Stimulated activated CD8-positive, alpha-beta memory T cell treated with anti-CD3 and anti-CD28 coated beads, Interleukin-7, amount 100 ng/mL, for 1 hour (primary cell): ENCODE data around the gene EHMT1.
"Not testable (repeated sequence)": the region's sequence is repeated elsewhere in the genome, so short reads cannot be mapped to it uniquely, and the experiment has no call there.

Source experiments
- DNase-seq, 2 donors: peaks; one replicate each; pipeline ENCODE4 v3.0.0-alpha.2; 2020; ENCODE audit warnings: low read depth in 2 of 2

The EHMT1 gene

DNA sequence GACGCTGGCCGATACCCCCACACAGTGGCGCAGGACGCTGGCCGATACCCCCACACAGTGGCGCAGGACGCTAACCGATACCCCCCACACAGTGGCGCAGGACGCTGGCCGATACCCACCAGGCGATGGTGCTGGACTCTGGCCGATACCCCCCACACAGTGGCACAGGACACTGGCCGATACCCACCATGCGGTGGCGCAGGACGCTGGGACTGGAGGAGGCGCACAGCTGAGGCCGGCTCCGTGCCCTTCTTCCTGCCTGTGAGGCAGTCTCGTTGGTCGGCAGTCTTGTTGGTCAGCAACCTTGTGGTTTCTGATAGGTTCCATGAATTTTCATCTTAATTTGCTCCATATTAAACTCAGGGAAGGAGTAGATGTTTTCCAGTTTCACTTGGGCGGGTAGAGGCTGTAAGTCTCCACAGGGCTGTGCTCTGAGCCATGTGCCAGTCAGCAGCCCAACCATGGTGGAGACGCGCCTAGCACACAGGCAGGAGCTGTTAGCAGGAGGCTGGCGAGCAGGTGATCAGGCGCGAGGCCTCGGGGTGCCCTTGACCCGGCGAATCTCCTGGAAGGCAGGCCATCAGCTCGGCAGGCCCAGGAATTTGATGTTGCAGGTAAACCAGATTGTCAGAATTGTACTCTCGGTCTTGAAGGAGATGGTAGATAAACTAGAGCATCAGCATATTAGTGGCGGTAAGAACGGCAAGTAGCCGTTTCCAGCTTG is 75.6 kb downstream of the EHMT1 start:
- DNase-seq = no peak

DNA sequence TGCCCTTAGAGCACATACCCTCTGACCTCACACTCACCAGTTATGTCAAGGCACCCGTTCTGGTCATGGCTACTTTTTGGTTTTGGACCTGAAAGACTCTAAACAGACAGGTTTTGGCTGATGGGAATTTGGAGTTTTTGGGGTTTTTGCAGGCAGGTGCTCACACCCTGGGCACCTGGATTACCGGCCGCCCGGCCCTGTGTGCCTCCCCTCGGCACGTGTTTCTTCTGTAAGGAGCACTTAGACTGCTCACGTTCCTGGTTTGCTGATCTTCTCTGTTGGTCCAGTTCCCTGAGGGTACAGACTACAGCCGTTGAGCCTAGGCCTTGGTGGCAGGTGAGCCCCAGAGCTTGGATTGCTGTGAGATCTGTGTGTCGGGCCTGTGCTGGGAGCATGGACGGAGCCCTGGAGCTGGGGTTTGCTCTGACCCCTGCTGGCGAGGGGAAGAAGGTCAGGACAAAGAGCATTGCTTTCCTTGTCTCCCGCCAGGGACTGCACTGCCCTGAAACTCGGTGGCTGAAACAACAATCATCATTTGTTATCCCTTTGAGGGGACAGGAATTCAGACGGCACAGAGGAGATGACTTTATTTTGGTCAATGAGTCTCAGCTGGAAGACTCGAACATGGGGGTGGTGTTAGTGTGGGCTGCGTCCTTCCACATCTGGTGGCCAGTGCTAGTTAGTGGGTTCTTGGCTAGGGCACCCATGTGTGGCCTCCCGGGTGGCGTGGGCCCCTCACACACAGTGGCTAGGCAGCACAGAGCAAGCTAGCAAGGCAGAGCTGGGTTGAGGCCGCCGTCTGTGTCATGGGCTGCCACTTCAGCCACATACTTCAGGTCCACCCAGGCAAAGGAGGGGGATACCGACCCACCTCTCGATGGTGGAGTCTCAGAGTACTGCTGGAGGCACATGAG is 76.4 kb downstream of the EHMT1 start:
- no peak for DNase-seq

DNA sequence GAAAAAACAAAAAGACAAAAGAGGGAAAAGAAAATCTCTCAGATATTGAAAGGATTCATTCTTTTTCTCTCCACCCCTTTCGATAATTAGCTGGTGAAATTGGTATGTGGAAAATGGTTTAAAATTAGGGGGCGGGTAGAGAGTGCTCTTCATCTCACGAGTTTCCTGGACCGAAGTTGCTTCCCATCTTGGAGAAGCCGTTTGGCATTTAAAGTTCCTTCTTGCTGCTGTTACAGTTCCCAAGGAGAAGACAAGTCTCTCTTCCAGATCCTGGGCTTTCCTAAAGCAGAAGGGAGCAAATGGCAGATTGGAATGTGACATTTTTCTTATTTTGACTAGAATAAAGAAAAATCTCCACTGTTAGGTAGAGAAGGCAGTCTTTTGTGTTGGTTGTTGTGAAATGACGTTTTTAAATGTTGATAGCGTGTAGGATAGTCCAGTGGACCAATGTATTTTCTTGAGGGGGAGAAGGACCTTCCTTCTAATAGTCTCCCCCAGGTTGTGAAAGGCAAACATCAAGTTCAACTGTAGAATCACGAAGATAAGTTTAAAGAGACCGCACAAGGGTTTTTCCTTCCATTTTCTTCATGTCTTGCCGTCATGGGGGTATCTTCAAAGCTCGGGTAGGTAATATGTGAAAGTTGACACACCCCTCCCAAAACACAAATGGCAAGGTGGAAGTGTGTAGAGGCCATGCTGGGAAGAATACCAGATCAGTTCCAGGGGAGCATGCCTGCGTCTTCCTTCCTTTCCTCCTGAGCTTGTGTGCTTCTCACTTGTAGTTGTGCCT is 77.5 kb downstream of the EHMT1 start:
- no peak for DNase-seq

DNA sequence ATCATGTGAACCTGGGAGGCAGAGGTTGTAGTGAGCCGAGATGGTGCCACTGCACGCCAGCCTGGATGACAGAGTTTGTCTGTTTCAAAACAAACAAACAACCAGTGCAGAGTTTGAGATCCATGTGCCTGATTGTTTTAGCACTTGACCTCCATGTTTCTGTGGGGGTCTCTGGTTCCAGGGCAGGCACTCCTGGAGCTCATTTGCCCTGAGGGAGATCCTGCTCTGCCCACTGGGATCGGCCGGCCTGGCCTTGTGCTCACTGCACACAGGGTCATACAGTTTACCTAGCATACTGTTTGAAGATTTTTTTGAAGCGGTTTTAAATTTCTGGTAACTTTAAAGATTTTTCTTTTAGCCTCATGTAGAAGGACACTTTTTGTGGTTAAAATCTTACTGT is 78.4 kb downstream of the EHMT1 start:
- DNase-seq = no peak

DNA sequence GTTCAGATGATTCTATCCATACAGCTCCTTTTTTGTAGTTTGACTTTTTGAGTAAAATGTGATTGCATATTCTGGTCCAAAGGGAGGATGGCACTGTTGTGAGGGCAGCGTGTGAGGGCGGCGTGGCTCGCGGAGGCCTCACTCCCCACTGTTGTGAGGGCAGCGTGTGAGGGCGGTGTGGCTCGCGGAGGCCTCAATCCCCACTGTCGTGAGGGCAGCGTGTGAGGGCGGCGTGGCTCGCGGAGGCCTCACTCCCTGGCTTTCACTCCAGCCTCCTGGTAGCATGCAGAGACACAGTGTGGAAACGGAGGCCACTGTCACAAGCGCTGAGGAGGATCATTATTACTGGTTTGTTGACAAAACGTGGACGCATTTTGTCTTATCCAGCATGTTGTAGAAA is 79.0 kb downstream of the EHMT1 start:
- no peak for DNase-seq

DNA sequence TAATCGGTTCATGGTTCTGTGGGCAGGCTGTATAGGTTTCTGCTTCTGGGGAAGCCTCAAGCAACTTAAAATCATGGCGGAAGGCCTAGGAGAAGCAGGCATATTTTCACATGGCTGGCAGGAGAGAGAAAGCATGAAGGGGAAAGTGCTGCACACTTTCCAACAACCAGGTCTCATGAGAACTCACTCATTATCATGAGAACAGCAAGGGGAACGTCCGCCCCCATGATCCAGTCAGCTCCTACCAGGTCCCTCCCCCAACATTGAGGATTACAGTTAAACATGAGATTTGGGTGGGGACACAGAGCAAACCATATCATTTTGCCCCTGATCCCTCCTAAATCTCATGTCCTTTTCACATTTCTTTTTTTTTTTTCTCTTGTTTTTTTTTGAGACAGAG is 82.1 kb downstream of the EHMT1 start:
- no peak for DNase-seq

DNA sequence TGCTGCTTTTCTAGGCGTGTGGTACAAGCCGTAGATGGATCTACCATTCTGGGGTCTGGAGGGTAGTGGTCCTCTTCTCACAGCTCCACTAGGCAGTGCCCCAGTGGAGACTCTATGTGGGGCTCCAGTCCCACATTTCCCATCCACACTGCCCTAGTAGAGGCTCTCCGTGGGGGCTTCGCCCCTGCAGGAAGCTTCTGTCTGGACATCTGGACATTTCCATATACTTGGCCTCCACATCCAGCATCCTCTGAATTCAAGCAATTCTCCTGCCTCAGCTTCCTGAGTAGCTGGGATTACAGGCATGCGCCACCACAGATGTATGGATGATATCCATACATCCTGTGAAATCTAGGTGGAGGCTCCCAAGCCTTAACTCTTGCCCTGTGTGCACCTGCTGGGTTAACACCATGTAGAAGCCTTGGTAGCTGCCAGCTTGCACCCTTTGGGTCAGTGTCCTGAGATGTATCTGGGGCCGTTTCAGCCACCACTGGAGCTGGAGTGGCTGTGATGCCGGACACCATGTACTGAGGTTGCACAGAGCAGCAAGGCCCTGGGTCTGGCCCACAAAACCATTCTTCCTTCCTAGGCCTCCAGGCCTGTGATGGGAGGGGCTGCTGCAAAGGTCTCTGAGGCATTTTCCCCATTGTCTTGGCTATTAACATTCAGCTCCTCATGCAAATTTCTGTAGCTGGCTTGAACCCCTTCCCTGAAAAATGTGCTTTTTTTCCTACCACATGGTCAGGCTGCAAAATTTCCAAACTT is 84.0 kb downstream of the EHMT1 start:
- DNase-seq = no peak

DNA sequence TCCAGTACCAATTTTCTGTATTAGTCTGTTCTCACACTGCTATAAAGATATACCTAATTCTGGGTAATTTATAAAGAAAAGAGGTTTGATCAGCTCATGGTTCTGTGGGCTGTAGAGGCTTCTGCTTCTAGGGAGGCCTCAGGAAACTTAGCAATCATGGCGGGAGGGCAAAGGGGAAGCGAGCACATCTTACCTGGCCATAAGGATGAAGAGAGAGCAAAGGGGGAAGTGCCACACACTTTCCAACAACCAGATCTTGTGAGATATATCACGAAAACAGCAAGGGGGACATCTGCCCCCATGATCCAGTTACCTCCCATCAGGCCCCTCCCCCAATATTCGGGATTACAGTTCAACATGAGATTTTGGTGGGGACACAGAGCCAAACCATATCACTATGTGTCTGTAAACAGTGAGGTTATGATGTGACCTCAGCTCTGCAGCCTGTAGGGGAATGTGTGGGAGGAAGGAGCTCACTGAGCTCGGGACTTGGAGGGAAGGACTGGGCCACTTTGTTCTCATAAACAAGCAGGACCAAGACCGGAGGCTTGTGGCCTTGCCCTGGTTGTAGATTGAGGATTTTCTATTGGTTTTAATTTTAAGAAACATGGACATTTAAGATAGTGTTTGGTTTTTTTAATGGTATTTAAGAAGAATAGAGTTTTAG is 85.2 kb downstream of the EHMT1 start:
- DNase-seq = no peak

DNA sequence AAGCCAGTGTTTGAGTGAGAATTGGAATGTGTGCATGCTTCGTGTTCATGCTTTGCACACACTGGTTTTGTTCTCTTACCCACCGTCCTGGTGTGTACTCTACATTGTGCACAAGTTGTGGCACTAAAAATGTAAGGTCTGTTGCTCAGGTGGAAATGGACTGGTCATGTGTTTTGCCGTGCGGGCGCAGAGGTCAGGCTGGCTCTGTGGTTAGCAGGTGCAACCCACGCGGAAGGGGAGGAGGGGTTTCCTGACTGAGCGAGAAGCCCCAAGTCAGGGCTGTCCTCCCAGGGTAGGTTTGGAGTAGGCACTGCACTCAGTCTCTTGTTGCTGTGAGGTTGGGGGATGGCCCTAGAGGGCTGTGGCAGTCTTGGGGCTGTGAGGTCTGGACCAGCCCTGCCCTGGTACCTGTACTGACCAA is 86.6 kb downstream of the EHMT1 start:
- DNase-seq = no peak

DNA sequence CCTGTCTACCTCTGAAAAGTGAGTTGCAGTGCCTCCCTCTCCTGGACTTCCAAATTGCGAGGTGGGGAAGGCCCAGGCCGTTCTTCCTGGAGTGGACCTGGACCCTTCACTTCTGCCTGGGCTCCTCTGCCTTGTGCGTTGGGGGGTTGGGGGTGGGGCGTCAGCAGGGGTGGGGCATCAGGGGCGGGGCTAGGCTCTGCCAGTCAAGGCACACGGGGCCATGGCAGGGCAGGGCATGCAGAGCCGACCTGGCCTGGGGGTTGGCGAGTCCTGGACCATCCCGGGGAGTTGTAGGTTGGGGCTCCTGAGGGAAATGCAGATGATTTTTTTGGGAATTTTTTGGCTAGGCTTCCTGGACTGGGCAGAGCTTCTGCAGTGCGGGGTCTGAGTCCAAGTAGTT is 87.1 kb downstream of the EHMT1 start:
- no peak for DNase-seq

DNA sequence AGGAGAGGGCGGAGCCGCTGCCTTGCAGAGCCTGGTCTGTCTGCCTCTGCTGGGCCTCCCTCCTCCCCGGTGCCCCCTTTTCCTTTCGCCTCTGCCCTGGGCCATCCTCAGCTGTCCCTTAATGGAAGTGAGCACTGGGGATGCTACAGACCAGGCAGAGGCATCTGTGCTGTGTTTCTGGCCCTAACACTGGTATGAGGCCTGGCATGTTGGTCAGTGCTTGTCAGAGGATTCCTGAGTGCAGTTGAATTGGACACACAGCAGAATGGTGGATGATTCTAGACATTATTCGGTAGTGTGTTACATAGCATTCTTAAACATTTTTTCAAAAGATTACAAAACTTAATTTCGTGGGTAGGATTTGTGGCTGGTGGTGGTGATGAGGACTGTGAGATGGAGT is 88.6 kb downstream of the EHMT1 start:
- no peak for DNase-seq

DNA sequence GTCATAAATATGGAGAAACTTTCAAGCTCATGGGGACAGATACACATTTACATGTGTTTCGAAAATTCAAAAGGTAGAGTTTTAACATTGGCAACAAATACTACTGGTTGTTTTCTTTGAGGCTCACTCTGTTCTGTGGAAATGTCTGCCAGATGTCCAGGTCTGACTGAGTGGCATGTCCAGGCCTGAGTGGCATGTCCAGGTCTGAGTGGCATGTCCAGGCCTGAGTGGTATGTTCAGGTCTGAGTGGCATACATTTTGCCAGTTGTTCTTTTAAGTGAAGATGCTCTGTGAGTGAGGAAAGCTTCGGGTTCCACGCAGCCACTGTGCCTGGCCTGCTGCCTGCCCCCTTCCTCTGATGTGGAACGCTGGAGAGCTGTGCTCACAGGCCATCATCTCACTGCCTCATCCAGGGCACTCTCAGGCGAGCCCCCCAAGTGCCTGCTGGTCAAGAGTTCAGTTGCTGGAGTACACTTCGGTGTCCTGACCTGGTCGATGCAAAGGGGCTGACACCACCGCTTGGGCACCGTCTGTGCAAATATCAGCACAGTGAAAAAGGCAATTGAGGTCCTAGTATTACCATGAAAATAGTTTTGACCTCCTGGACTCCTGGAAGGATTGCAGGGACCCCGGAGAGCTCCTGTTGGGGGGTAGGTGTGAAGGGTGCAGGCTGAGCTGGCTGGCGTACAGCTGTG is 89.9 kb downstream of the EHMT1 start:
- DNase-seq = no peak

DNA sequence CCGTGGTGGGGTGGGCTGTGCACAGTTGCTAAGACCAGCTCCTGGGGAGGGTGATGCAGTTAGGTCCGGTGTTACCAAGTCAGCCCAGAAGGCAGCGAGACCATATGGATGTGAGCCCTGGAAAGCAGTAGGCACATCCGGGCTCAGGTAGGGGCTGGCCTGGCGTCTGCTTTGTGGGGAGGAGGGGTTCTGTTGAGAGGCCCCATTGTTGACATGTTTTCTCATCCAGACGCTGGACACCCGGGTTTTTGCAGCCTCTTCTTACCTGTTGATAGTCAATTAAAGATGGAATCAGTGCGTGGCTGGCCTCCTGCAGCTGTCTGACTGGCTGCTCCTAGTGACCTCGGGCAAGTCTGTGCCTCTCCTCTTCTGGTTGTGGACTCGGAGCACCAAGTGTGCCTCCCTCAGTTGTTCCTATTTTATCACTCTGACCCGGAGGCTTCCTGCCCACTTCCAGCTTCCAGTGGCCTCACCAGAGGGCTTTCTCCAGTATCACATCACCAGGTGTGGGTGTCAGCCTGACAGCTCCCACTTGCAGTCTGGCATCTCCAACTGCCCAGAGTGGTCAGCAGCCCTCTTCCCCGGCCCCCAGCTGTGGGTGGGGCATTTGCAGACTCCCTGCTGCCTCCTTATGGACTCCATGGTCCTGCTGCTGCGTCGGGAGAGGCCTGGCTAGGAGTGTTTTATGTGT is 90.8 kb downstream of the EHMT1 start:
- no peak for DNase-seq

DNA sequence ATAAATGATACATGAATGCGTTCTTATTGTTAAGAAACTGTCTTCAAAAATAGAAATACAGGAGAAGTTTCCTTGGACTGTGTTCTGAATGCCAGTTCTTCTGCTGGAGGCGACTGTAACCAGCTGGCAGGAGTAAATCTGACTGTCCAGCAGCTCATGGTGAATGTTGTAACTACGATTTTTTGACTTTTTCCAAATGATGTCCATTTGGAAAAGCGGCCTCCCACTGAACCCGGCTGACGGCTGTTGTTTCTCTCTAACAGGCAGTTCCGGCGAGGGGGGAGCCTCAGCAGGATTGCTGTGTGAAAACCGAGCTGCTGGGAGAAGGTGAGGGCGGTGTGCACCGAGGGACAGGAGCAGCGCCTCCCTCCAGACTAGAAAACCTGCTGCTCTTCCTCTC is 91.9 kb downstream of the EHMT1 start:
- DNase-seq = no peak

DNA sequence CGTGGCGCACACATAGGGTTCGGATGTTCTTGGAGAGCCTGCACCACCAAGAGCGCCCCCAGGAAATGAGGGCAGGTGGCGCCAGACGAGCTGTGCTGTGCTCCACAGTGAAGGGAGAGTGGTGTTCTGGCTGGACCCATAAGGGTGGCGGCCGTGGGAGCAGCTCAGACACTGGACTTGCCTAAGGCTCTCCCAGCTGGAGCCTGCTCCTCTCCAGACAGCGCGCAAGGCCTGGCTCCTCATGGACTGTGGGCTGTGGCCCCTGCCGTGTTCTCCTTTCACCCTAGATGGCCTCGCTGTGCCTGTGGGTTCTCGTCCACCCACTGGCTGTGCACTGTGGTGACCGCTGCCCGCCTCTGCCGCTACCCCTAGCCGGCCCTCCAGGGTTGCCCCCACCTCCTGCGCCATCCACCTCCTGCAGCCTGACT is 92.9 kb downstream of the EHMT1 start:
- DNase-seq = no peak

DNA sequence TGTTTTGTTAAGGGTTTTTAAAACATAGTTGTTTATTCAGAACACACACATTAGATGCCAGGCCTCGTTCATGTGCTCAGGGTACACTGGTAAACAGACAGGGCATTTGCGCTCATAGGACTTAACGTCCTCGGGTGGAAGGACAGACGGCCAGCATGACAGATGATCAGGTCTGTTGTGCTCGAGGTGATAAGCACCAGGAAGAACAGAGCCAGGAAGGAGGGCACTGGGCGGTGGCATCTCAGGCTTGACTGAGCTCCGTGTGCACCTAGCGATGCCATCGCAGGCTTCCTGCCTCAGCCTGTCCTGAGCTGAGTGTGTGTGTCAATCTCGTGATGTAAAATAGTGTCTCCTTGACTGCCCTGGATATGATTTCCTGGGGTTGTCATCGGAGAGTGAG is 96.5 kb downstream of the EHMT1 start:
- no peak for DNase-seq

DNA sequence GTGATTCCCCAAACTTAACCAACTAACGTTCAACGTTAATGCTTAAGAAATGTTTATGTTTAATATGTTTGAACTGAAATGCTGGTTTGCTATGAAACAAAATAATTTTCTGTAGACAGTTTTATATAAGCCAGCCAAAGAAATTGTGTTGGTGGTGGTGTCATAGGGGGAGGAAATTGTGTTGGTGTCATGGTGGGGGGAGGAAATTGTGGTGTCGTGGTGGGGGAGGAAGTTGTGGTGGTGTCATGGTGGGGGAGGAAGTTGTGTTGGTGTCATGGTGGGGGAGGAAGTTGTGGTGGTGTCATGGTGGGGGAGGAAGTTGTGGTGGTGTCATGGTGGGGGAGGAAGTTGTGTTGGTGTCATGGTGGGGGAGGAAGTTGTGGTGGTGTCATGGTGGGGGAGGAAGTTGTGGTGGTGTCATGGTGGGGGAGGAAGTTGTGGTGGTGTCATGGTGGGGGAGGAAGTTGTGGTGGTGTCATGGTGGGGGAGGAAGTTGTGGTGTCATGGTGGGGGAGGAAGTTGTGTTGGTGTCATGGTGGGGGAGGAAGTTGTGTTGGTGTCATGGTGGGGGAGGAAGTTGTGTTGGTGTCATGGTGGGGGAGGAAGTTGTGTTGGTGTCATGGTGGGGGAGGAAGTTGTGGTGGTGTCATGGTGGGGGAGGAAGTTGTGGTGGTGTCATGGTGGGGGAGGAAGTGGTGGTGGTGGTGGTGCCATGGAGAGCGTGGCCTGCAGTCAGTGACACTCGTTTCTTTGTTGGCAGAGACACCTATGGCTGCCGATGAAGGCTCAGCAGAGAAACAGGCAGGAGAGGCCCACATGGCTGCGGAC is 97.3 kb downstream of the EHMT1 start:
- not testable (repeated sequence) for DNase-seq

DNA sequence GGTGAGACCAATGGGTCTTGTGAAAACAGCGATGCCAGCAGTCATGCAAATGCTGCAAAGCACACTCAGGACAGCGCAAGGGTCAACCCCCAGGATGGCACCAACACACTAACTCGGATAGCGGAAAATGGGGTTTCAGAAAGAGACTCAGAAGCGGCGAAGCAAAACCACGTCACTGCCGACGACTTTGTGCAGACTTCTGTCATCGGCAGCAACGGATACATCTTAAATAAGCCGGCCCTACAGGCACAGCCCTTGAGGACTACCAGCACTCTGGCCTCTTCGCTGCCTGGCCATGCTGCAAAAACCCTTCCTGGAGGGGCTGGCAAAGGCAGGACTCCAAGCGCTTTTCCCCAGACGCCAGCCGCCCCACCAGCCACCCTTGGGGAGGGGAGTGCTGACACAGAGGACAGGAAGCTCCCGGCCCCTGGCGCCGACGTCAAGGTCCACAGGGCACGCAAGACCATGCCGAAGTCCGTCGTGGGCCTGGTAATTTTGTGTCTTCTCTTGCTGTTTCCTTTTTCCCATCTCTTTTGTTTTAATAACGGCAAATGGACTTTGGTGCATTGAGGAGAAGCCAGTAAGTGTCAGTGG is 98.0 kb downstream of the EHMT1 start:
- no peak for DNase-seq
